HepG2 (cell line): Measurements from ENCODE around the gene SCARB2. TPM values are rescaled to one million over a fixed set of nuclear protein-coding genes. Genes with fewer than 3 reads are reported as not detected.
A peak's percentile ranks its signal among the peaks of the same experiment; 100 is the strongest.

Source experiments
- CBFB ChIP-seq: sonication (generic); formaldehyde crosslinking; IDR thresholded peaks from 2 replicates; pipeline ENCODE4 v1.4.0; 2020; ENCODE audit warnings: missing genetic modification reagents
- CEBPG ChIP-seq: IDR thresholded peaks from 2 replicates; pipeline ENCODE4 v1.6.1; 2016
- IKZF5 ChIP-seq: IDR thresholded peaks from 2 replicates; pipeline ENCODE4 v1.6.1; 2018; ENCODE audit warnings: missing genetic modification reagents, mild to moderate bottlenecking, missing compliant biosample characterization
- LBX2 ChIP-seq: sonication (generic); formaldehyde crosslinking; IDR thresholded peaks from 2 replicates; pipeline ENCODE4 v1.5.0; 2020; ENCODE audit warnings: missing genetic modification reagents, mild to moderate bottlenecking, borderline replicate concordance
- NPAS2 ChIP-seq: sonication (generic); formaldehyde crosslinking; IDR thresholded peaks from 2 replicates; pipeline ENCODE4 v1.8.0; 2022; ENCODE audit warnings: mild to moderate bottlenecking, missing genetic modification reagents, borderline replicate concordance
- SOX6 ChIP-seq, 2 experiments: fragments of 450-650 bp in 1 of 2; sonication (generic) in 1 of 2; formaldehyde crosslinking in 1 of 2; IDR thresholded peaks; 2 replicates each; pipeline versions ENCODE4 v1.4.0 to v1.6.1; 2017 to 2020; ENCODE audit warnings: antibody characterized with exemption in 1 of 2, mild to moderate bottlenecking in 1 of 2, missing genetic modification reagents in 1 of 2
- SSRP1 ChIP-seq: IDR thresholded peaks from 2 replicates; pipeline ENCODE4 v1.6.1; 2016; ENCODE audit warnings: control low read depth
- XBP1 ChIP-seq: sonication (generic); formaldehyde crosslinking; IDR thresholded peaks from 2 replicates; pipeline ENCODE4 v1.5.0; 2020; ENCODE audit warnings: missing genetic modification reagents
- ZBTB8A ChIP-seq: sonication (generic); formaldehyde crosslinking; IDR thresholded peaks from 2 replicates; pipeline ENCODE4 v1.4.0; 2020; ENCODE audit warnings: mild to moderate bottlenecking, low read depth, missing genetic modification reagents, borderline replicate concordance
- polyA plus RNA-seq, 8 experiments: library from polyadenylated mRNA; depleted of rRNA in 3 of 8; stranded (reverse) in 7 of 8; unstranded in 1 of 8; fragments of >200 nt; fragmentation: Illumina TruSeq in 4 of 8; extraction: Trizol in 4 of 8; gene quantifications; 2 replicates each; pipeline versions ENCODE4 v1.2.1 to v1.2.3, GENCODE V29; 2011 to 2016; ENCODE audit warnings: low read depth in 4 of 8, missing spikeins in 1 of 8, mixed read lengths in 1 of 8; ENCODE audit not compliant: insufficient read depth in 1 of 8
- total RNA-seq, 5 experiments: library from RNA; depleted of rRNA; stranded (reverse); fragments of >200 nt; fragmentation: Illumina TruSeq; extraction: Trizol; gene quantifications; 2 replicates each; pipeline ENCODE4 v1.2.3, GENCODE V29; 2016; ENCODE audit warnings: low read depth in 1 of 5
- TF ChIP-seq, protein P1 (sequence below): sonication (generic); formaldehyde crosslinking; IDR thresholded peaks from 2 replicates; pipeline ENCODE4 v1.4.0; 2020; ENCODE audit warnings: missing genetic modification reagents
- TF ChIP-seq, protein P2 (sequence below): sonication (generic); formaldehyde crosslinking; IDR thresholded peaks from 2 replicates; pipeline ENCODE4 v1.9.0; 2021; ENCODE audit warnings: missing genetic modification reagents, mild to moderate bottlenecking, borderline replicate concordance
- TF ChIP-seq, protein P3 (sequence below): sonication (generic); formaldehyde crosslinking; IDR thresholded peaks from 2 replicates; pipeline ENCODE4 v1.9.0; 2022; ENCODE audit warnings: low read depth, missing genetic modification reagents
- TF ChIP-seq, protein P4 (sequence below): fragments of 450-650 bp; IDR thresholded peaks from 2 replicates; pipeline ENCODE4 v1.6.1; 2017
- TF ChIP-seq, protein P5 (sequence below): sonication (generic); formaldehyde crosslinking; IDR thresholded peaks from 2 replicates; pipeline ENCODE4 v1.5.1; 2020; ENCODE audit warnings: mild to moderate bottlenecking, missing genetic modification reagents, borderline replicate concordance

SCARB2 gene
- total and polyA plus RNA-seq, 2 of the 13 experiments (the other 11 are each of a cell fraction or from before 2014, with no cell fraction given) = 40.6 to 43.4 TPM

DNA sequence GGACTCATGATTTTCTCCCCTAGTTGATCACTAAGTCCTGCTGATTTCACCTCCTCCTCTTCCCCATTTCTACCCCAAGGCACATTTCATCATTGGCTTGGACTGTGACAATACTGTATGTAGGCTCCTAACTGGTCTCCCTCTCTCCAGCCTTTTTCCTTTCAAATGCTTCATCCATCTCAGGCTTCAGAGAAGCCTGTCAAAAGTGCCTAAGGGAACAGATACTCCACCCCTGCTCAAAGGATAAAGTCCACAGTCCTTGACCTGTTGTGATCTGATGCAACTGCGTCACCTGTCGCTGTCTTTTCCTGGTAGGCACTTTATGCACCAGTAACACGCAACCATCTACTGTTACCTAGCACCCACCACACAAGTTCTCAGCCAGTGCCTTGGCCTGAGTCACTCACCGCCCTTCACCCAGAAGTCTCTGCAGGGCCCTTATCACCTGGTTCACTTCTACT, 12.8 kb downstream of the SCARB2 start (continued):
- TF ChIP-seq, protein P1, sequence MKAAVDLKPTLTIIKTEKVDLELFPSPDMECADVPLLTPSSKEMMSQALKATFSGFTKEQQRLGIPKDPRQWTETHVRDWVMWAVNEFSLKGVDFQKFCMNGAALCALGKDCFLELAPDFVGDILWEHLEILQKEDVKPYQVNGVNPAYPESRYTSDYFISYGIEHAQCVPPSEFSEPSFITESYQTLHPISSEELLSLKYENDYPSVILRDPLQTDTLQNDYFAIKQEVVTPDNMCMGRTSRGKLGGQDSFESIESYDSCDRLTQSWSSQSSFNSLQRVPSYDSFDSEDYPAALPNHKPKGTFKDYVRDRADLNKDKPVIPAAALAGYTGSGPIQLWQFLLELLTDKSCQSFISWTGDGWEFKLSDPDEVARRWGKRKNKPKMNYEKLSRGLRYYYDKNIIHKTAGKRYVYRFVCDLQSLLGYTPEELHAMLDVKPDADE = no peak
- no peak for TF ChIP-seq SOX6 (IDR thresholded peaks at IDR 0.05)
- peak; percentile 80 for TF ChIP-seq SOX6 (CRISPR knock-in tag; IDR thresholded peaks at IDR 0.05)
- peak; percentile 94 for TF ChIP-seq CEBPG (CRISPR knock-in tag)
- TF ChIP-seq, protein P2, sequence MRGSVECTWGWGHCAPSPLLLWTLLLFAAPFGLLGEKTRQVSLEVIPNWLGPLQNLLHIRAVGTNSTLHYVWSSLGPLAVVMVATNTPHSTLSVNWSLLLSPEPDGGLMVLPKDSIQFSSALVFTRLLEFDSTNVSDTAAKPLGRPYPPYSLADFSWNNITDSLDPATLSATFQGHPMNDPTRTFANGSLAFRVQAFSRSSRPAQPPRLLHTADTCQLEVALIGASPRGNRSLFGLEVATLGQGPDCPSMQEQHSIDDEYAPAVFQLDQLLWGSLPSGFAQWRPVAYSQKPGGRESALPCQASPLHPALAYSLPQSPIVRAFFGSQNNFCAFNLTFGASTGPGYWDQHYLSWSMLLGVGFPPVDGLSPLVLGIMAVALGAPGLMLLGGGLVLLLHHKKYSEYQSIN (CRISPR knock-in tag) = no peak
- TF ChIP-seq, protein P3, sequence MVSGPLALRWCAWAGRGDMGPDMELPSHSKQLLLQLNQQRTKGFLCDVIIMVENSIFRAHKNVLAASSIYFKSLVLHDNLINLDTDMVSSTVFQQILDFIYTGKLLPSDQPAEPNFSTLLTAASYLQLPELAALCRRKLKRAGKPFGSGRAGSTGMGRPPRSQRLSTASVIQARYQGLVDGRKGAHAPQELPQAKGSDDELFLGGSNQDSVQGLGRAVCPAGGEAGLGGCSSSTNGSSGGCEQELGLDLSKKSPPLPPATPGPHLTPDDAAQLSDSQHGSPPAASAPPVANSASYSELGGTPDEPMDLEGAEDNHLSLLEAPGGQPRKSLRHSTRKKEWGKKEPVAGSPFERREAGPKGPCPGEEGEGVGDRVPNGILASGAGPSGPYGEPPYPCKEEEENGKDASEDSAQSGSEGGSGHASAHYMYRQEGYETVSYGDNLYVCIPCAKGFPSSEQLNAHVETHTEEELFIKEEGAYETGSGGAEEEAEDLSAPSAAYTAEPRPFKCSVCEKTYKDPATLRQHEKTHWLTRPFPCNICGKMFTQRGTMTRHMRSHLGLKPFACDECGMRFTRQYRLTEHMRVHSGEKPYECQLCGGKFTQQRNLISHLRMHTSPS (CRISPR knock-in tag) = no peak
- TF ChIP-seq, protein P4, sequence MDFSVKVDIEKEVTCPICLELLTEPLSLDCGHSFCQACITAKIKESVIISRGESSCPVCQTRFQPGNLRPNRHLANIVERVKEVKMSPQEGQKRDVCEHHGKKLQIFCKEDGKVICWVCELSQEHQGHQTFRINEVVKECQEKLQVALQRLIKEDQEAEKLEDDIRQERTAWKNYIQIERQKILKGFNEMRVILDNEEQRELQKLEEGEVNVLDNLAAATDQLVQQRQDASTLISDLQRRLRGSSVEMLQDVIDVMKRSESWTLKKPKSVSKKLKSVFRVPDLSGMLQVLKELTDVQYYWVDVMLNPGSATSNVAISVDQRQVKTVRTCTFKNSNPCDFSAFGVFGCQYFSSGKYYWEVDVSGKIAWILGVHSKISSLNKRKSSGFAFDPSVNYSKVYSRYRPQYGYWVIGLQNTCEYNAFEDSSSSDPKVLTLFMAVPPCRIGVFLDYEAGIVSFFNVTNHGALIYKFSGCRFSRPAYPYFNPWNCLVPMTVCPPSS = no peak
- TF ChIP-seq ZBTB8A (CRISPR knock-in tag) = no peak
- TF ChIP-seq IKZF5 (CRISPR knock-in tag) = peak; percentile 76
- peak; percentile 74; the same call in 1 of the 2 replicates for TF ChIP-seq SSRP1
- no peak for TF ChIP-seq XBP1 (CRISPR knock-in tag)
- no peak for TF ChIP-seq NPAS2 (CRISPR knock-in tag)
- TF ChIP-seq, protein P5, sequence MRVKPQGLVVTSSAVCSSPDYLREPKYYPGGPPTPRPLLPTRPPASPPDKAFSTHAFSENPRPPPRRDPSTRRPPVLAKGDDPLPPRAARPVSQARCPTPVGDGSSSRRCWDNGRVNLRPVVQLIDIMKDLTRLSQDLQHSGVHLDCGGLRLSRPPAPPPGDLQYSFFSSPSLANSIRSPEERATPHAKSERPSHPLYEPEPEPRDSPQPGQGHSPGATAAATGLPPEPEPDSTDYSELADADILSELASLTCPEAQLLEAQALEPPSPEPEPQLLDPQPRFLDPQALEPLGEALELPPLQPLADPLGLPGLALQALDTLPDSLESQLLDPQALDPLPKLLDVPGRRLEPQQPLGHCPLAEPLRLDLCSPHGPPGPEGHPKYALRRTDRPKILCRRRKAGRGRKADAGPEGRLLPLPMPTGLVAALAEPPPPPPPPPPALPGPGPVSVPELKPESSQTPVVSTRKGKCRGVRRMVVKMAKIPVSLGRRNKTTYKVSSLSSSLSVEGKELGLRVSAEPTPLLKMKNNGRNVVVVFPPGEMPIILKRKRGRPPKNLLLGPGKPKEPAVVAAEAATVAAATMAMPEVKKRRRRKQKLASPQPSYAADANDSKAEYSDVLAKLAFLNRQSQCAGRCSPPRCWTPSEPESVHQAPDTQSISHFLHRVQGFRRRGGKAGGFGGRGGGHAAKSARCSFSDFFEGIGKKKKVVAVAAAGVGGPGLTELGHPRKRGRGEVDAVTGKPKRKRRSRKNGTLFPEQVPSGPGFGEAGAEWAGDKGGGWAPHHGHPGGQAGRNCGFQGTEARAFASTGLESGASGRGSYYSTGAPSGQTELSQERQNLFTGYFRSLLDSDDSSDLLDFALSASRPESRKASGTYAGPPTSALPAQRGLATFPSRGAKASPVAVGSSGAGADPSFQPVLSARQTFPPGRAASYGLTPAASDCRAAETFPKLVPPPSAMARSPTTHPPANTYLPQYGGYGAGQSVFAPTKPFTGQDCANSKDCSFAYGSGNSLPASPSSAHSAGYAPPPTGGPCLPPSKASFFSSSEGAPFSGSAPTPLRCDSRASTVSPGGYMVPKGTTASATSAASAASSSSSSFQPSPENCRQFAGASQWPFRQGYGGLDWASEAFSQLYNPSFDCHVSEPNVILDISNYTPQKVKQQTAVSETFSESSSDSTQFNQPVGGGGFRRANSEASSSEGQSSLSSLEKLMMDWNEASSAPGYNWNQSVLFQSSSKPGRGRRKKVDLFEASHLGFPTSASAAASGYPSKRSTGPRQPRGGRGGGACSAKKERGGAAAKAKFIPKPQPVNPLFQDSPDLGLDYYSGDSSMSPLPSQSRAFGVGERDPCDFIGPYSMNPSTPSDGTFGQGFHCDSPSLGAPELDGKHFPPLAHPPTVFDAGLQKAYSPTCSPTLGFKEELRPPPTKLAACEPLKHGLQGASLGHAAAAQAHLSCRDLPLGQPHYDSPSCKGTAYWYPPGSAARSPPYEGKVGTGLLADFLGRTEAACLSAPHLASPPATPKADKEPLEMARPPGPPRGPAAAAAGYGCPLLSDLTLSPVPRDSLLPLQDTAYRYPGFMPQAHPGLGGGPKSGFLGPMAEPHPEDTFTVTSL (CRISPR knock-in tag) = no peak; the same call in 1 of the 2 replicates
- TF ChIP-seq CBFB (CRISPR knock-in tag) = 0 out of 2 replicates have a peak, but pooled peaks have one; percentile 27
- no peak for TF ChIP-seq LBX2 (CRISPR knock-in tag)
